ENCODE data around the gene SPTLC3.

GRCh38 chr20:13212750-13213149 lies 204.0 kb downstream of the SPTLC3 start:
- TF ChIP-seq CTCF (IDR thresholded peaks at IDR 0.05) (no peak), POLR2A (IDR thresholded peaks at IDR 0.05) (no peak)

All from adrenal gland (tissue), 5 donors.